Ectodermal cell (in vitro differentiated cells): Measurements from ENCODE around the gene HSPA9.
"Not testable (repeated sequence)": the region's sequence is repeated elsewhere in the genome, so short reads cannot be mapped to it uniquely, and the experiment has no call there.

Experiments used
- H3K27ac ChIP-seq: 2 replicates; pipeline ENCODE4 v1.7.0; 2013; ENCODE audit warnings: mild to moderate bottlenecking, low read depth, low read length; ENCODE audit not compliant: insufficient read depth, poor library complexity, severe bottlenecking
- H3K27me3 ChIP-seq: 2 replicates; pipeline ENCODE4 v1.7.0; 2013; ENCODE audit warnings: mild to moderate bottlenecking, low read length; ENCODE audit not compliant: insufficient read depth, control insufficient read depth, poor library complexity, severe bottlenecking
- H3K36me3 ChIP-seq: one replicate; pipeline ENCODE4 v1.7.0; 2013; ENCODE audit warnings: low read length; ENCODE audit not compliant: control insufficient read depth, insufficient read depth
- H3K4me1 ChIP-seq: one replicate; pipeline ENCODE4 v1.7.0; 2013; ENCODE audit warnings: low read length; ENCODE audit not compliant: control insufficient read depth, insufficient read depth
- H3K4me3 ChIP-seq: 2 replicates; pipeline ENCODE4 v1.7.0; 2013; ENCODE audit warnings: low read depth, low read length, control low read depth; ENCODE audit not compliant: insufficient read depth
- H3K9me3 ChIP-seq: 2 replicates; pipeline ENCODE4 v1.7.0; 2013; ENCODE audit warnings: mild to moderate bottlenecking, low read length, moderate library complexity; ENCODE audit not compliant: control insufficient read depth
- WGBS, 2 experiments: methylation state at CpG; one replicate each; pipeline ENCODE4 v1.1.7; 2013; ENCODE audit warnings: missing lambda C conversion rate in 2 of 2; 5-methylcytosine and 5-hydroxymethylcytosine counted together

Gene HSPA9

DNA sequence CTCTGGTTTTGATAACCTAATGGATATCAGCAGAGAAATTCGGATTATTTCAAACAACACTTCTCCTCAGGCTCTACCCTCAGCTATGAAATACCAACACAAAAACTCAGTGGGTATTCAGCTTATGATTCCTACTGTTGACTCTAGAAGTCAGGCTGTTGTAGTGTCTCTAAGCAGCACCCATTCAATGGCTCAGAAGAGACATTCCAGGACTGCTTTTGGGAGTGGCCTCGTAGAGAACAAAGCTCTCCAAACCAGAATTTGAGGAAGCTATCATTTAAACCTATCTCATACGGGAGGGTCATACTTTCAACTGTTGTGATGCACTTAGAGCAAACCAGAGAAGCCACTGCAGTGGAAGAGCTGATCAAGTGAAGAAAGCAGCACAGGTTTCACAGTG lies 66.2 kb downstream of the HSPA9 start:
- Histone ChIP-seq H3K4me1 (no peaks in the 10 kb centered on the region), H3K36me3 (peaks cover 26% of the 10 kb centered on the region), H3K9me3 (no peaks in the 10 kb centered on the region), H3K27me3 (no peaks in the 10 kb centered on the region), H3K27ac (no peak overlapping the region), H3K4me3 (no peak overlapping the region)
- WGBS, 2 experiments, result 84 to 88% methylated on average over 3 of the region's 3 CpGs

DNA sequence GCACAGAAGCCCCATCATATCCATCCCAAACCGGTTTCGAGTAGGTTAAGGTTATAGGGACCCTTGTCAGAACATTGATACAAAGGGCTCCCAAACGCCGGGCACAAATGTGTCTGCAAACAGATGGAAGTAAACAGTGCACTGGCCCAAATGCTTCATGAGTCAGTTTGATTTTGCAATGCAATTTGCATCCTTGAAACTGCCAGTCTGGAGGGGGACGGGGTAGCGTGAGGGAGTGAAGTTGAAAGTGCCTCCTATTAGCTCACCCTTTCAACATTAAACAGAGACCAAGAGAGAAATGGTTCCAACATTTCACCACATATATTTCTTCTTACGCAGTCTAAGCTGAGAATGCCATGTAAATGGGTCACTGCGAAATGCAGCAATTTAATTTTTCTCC lies 67.7 kb downstream of the HSPA9 start:
- peaks cover 16% of the 10 kb centered on the region for H3K36me3 ChIP-seq
- not testable (repeated sequence) for H3K4me3 ChIP-seq, H3K27me3 ChIP-seq, H3K9me3 ChIP-seq, H3K4me1 ChIP-seq, H3K27ac ChIP-seq
- 97 to 98% methylated on average over 8 of the region's 8 CpGs for WGBS, 2 experiments

DNA sequence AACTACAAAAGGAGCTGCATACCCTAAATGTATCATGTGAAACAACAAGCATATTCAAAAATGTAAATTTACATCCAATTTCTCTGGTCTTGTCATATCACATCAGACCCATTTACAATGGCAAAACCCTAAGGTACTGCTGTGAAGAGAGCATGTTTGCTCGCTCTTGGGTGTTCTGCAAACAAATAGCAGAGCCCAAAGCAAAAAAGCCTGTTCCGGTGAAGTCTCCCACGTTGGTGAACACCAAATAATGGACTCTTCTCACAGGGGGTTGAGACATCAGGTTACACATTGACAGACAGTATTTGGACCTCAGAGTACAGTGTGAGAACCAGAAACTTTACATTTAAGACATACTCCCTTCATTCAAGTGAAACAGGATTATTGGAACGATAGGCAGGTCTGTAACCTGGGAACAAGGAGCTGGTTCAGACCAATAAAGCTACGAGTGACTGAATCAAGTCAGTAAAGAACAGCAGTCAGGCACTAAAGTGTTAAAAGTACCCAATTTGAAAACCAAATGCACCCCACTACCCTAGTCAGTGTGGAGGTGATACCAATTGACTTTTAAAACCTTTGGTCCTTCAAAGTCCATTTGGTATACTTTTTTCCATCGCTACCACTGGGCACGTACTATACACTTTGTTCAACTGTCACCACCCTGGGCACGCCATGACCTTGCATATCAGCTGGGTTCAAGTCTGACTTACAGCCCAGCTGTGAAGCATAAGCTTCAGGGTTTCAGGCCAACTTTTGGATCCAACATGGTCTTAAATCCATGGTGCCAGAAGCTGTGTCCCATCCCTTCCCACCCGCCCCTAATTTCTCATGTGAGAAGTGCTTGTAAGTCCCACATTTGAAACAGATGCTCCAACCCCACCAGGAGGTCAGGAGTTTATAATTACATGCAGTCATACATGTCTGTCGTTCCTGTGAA lies 68.6 kb downstream of the HSPA9 start:
- Histone ChIP-seq H3K4me1 (no peaks in the 10 kb centered on the region), H3K27ac (no peak overlapping the region), H3K36me3 (peaks cover 14% of the 10 kb centered on the region), H3K27me3 (no peaks in the 10 kb centered on the region), H3K4me3 (no peak overlapping the region), H3K9me3 (no peaks in the 10 kb centered on the region)
- WGBS, 2 experiments, result 95 to 96% methylated on average over 10 of the region's 10 CpGs

DNA sequence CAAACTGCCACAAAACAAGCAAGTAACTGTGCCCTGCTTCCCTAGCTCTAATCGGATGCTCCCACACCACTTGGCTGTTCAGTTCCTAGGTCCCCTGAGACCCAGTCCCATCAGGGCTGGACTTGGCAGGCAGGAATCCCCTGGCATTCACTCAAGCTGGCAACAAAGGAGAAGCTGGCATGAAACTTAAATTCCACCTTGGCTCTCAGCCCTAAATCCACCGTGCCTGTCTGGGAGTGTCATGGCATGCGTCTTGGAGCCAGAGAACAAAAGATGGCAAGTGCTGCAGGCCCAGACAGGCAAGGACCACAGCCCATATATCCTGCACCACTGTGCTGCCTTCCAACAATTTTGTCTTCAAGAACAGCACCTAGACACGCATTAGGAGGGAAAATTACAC lies 70.4 kb downstream of the HSPA9 start:
- Histone ChIP-seq H3K36me3 (peaks cover 4% of the 10 kb centered on the region), H3K27me3 (no peaks in the 10 kb centered on the region), H3K4me3 (no peak overlapping the region), H3K9me3 (no peaks in the 10 kb centered on the region), H3K4me1 (no peaks in the 10 kb centered on the region), H3K27ac (no peak overlapping the region)
- 90 to 94% methylated on average over 4 of the region's 4 CpGs for WGBS, 2 experiments
